ENCODE data around the gene ARID3A.
"Not testable (repeated sequence)": the region's sequence is repeated elsewhere in the genome, so short reads cannot be mapped to it uniquely, and the experiment has no call there.

Gene ARID3A

GRCh38 chr19:945401-946252 is 19.8 kb downstream of the ARID3A start:
- in situ Hi-C loops (cut with HindIII; ENCODE audit: low sequenced_read_pairs): no loop called here

DNA sequence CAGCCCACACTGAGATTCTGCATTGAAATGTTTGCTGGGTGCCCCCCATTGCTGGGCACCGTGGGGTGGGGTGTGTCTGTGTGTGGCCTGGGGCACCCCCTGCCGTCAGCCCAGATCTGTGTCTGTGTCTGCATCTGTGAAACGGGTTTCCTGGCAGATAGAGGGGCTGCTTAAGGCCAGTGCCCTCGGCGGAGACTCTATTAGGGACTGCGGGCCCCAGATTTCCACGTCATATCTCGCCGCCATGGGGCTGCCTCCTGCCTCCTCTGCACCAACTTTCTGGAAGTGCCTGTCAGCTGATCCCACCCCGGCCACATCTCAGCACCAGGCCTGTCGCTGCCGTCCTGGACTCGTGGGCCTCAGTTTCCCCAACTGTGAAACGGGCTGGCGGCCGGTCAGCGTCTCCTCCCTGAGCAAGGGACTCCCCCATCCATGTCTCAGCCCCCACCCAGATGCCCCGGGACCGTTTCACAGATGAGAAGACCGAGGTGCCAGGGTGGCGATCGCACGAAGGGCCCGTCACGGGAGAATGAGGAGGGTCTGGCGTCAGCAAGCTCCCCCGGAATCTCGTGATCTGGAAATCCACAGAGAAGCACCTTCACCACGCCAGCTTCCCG is 21.4 kb downstream of the ARID3A start:
- in situ Hi-C loops (cut with HindIII; ENCODE audit: low sequenced_read_pairs): no loop called here

GRCh38 chr19:947707-948539 is 22.1 kb downstream of the ARID3A start:
- in situ Hi-C loops (cut with HindIII; ENCODE audit: low sequenced_read_pairs): no loop called here

DNA sequence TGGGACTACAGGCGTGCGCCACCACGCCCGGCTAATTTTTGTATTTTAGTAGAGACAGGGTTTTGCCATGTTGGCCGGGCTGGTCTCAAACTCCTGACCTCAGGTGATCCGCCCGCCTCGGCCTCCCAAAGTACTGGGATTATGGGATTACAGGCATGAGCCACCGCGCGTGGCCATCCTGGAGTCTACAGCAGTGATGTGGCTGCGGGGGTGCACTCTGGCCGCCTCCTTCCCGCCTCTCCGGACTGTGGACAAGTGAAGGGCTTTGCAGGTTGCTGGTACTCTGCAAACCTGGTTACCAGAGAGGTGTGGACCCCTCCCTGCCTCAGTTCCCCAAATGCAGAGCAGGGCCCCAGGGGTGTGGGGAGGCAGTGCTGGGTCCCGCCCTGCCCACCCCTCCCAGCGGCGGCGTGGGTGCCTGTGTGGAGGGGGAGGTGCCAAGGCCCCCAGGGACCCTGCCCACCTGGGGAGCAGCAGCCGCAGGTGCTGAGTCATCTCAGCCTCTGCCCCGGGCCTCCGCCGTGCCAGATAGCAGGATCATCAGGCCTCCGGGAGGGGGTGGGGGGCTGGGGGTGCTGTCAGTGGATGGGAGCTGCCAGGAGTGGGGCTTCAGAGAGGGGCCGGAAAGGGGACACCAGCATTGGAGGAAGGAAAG is 23.1 kb downstream of the ARID3A start:
- in situ Hi-C loops (cut with HindIII; ENCODE audit: low sequenced_read_pairs): no loop called here

DNA sequence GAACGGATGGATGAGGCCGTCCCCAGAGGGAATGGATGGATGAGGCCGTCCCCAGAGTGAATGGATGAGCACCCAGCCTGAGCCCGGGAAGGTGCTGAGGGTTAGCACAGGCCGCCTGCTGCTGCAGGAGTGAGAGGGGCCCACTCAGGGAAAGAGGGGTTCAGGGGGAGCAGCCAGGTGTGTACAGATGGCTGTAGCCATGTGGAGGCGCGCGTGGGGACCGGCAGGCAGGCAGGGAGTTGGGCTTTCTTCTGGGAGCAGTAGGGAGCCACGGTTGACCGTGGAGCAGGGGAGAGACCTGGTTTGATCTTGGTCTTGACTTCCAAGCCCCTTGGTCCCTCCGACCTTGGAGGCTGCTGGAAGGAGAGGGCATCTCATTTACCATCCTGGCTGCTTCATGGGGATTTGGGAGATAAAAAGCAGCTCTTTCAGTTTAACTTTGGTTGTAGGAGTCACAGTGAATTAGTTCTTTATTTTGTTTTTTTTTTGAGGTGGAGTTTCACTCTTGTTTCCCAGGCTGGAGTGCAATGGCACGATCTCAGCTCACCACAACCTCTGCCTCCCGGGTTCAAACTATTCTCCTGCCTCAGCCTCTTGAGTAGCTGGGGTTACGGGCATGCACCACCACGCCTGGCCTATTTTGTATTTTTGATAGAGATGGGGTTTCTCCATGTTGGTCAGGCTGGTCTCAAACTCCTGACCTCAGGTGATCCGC is 24.7 kb downstream of the ARID3A start:
- in situ Hi-C loops (cut with HindIII; ENCODE audit: low sequenced_read_pairs): no loop called here

GRCh38 chr19:952049-952679 is 26.3 kb downstream of the ARID3A start:
- in situ Hi-C loops (cut with HindIII; ENCODE audit: low sequenced_read_pairs): no loop called here

- in situ Hi-C loops (cut with HindIII; ENCODE audit: low sequenced_read_pairs): no loop called here
Measured at GRCh38 chr19:952680-953444, 27.0 kb downstream of the ARID3A start.

DNA sequence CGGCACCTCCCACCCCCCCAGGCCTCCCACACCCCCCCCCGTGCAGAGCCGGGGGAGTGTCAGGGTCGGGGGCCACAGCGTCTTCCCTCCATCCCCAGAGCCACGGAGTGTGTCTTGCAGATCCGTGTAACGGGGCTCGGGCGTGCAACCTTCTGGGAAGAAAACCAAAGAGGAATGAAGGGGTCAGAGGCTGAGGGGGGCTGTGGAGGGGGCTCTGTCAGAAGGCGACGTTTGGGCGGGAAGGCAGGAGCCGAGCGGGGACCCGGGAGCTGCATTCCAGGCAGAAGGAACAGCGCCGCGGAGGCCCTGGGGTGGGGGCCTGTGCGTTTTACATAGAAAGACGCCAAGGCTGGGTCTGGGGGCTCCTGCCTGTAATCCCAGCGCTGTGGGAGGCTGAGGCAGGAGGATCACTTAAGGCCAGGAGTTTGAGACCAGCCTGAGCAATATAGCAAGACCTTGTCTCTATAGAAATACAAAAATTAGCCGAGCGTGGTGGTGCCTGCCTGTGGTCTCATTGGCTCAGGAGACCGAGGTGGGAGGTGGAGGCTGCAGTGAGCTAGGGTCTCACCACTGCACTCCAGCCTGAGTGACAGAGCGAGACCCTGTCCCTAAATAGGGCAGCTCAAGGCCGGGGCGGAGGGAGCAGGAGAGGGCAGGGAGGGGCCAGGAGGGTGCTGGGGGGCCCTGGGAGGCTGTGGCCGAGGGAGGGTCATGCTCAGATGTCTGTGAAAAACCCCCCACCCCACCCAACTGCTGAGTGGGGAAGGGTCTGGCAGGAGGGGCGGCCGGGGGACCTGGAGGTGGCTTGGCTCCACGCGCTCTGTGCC is 27.8 kb downstream of the ARID3A start:
- in situ Hi-C loops (cut with HindIII; ENCODE audit: low sequenced_read_pairs): no loop called here

GRCh38 chr19:954272-954671 is 28.4 kb downstream of the ARID3A start:
- in situ Hi-C loops (cut with HindIII; ENCODE audit: low sequenced_read_pairs): no loop called here

- in situ Hi-C loops (cut with HindIII; ENCODE audit: low sequenced_read_pairs): no loop called here
Measured at GRCh38 chr19:954672-955494, 29.0 kb downstream of the ARID3A start.

- in situ Hi-C loops (cut with HindIII; ENCODE audit: low sequenced_read_pairs): no loop called here
Measured at GRCh38 chr19:955803-956765, 30.2 kb downstream of the ARID3A start.

GRCh38 chr19:956766-957440 is 31.1 kb downstream of the ARID3A start:
- in situ Hi-C loops (cut with HindIII; ENCODE audit: low sequenced_read_pairs): no loop called here

GRCh38 chr19:957578-957977 is 31.7 kb downstream of the ARID3A start:
- in situ Hi-C loops (cut with HindIII; ENCODE audit: low sequenced_read_pairs): not testable (repeated sequence)

GRCh38 chr19:958967-959855 is 33.4 kb downstream of the ARID3A start:
- in situ Hi-C loops (cut with HindIII; ENCODE audit: low sequenced_read_pairs): no loop called here

DNA sequence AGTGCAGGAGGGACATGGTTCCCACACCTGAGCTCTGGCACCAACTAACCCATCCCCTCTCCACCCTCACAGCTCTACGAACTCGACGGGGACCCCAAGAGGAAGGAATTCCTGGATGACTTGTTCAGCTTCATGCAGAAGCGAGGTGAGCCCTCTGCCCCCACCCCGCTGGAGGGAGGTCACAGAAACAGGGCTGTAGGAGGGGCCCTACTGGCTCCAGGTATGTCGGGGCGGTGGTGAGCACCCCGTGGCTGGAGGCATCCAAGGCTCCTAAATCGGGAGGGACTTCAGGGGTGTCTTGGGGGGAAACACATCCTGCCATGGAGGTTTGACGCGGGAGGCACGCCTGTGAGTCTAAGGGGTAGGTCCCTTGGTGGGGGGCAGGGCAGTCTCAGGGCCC is 34.2 kb downstream of the ARID3A start:
- in situ Hi-C loops (cut with HindIII; ENCODE audit: low sequenced_read_pairs): no loop called here

All from endothelial cell of hepatic sinusoid (primary cell).